Fibroblast of pulmonary artery (primary cell): ENCODE results near the gene C14orf180.

Source experiments
- DNase-seq: peaks from one replicate; pipeline ENCODE4 v3.0.0-alpha.2; 2010; ENCODE audit warnings: low read depth
- H3K4me3 ChIP-seq: replicated peaks from 2 replicates; pipeline ENCODE4 v1.5.1; 2011; ENCODE audit warnings: low read depth, mild to moderate bottlenecking, control low read depth, low read length, moderate library complexity
- CTCF ChIP-seq: IDR thresholded peaks from 2 replicates; pipeline ENCODE4 v1.5.1; 2011; ENCODE audit warnings: mild to moderate bottlenecking, control low read depth, low read length, inconsistent platforms; ENCODE audit errors: missing control alignments

Gene C14orf180

DNA sequence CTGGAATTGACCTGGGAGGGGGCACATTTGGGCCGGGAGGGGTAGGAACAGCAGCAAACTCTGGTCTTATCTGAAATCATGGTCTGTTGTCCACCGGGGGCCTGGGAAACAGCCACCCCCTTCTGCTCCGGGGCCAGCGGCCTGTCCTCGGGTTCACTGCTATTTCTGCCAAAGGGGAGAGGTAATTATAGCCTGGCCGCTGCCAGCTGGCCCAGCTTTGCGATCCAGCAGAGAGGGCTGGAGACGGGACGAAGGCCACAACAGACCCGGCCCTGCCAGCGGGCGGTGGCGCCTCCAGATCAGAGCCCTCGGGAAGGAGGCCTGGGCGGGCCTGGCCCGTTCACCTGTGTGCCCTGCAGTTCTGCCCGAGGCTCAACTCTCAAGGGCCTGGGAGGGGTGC, at the start of gene C14orf180:
Gene C14orf180 (plus strand): TSS at position 258 of the 400 bp plus-strand sequence. CDS start 6,667 bp downstream, outside the sequence.
- no peak for TF ChIP-seq CTCF
- DNase-seq = no peak
- no peak within 1 kb of the TSS for H3K4me3 ChIP-seq

DNA sequence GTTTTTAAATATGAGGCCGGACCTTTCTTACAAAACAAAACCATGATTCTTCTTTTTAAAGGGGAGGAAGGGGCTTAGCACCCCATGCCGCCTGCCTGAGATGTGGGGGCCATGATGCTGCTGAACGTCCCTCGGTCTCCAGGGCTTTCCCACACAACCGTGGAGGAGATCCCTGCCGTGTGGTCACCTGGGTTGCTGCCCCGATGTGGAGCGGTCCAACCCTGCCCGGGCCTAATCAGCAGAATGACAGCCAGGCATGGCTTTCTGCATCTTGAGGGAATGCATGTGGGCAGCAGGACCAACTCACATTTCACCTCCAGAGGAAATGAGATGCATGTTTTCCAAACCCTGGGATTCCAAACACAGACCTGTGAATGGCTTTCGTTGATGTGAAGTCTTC, 48.9 kb upstream of the C14orf180 start:
- no peak overlapping the region for H3K4me3 ChIP-seq
- DNase-seq = no peak
- TF ChIP-seq CTCF = no peak

- no peak for TF ChIP-seq CTCF
- H3K4me3 ChIP-seq = no peak overlapping the region
- DNase-seq = no peak
Measured at GRCh38 chr14:104531421-104532190, 48.0 kb upstream of the C14orf180 start.

GRCh38 chr14:104532191-104532555, 47.4 kb upstream of the C14orf180 start:
- TF ChIP-seq CTCF = no peak
- DNase-seq = no peak
- no peak overlapping the region for H3K4me3 ChIP-seq

DNA sequence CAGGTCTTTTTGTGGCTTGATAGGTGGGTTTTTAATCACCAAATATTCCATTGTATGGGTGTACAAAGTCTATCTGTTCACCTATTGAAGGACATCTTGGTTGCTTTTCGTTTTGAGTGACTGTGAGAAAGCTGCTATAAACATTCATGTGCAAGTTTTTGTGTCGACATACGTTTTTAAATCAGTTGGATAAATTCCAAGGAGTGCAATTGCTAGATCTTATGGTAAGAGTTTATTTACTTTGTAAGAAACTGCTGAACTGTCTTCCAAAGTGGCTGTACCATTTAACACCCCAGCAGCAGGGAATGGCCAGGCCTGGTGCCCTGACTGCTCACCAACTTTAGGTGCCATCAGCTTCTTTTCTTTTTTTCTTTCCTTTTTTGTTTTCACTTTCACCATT, 45.5 kb upstream of the C14orf180 start:
- TF ChIP-seq CTCF = no peak
- no peak for DNase-seq
- H3K4me3 ChIP-seq = no peak overlapping the region

DNA sequence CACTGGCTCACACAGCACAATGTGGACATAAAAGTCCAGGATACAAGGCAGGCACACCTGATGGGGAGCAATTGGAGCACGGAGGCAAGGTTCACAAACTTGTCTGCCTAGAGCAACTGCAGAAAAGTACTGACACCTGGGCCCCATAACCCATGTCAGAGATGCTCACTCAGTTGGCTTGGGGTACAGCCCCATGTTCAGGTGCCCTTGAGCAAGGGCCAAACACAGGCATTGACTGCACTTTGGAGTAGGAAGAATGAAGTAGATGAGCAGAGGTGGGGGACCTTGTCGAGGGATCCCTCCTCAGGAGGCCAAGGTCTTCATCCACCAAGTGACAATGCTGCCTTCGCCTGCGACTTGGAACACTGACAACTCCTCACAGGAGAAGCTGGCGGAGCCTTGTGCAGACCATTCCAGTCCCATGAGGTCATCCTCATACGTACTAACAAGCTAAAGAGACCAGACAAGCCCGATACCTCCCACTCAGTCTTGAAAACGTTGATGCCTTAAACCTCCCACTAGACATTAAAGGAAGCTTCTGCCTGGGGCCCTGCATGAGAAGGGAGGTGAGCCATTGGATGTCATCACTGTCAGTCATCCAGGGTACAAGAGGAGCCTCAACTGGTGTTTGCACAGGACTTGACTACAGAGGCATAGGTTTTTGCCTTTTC, 42.5 kb upstream of the C14orf180 start:
- TF ChIP-seq CTCF = no peak
- peak; percentile 63 for DNase-seq
- no peak overlapping the region for H3K4me3 ChIP-seq

- no peak for TF ChIP-seq CTCF
- no peak overlapping the region for H3K4me3 ChIP-seq
- no peak for DNase-seq
Measured at GRCh38 chr14:104537613-104537988, 42.0 kb upstream of the C14orf180 start.
